ENCODE results near the gene LTK.

DNA sequence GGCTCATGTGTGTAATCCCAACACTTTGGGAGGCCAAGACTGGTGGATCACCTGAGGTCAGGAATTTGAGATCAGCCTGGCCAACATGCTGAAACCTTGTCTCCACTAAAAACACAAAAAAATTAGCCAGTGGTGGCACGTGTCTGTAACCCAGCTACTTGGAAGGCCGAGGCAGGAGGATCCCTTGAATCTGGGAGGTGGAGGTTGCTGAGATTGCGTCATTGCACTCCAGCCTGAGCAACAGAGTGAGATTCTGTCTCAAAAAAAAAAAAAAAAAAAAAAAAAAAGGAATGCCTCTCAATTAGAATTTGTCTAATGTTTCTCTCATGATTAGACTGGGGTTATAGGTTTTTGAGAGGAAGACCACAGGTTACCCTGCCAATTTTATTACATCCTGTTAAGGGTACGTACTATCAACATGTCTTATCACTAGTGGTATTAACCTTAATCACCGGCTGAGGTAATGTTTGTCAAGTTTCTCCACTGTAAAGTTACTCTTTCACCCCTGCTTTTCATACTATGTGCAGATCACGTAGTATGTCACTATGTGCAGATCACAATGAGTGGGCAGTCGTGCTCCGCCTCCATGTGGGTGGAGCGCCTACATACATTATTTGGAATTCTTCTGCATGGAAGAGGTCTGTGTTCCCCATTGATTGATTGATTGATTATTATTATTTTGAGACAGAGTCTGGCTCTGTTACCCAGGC, 36.6 kb upstream of the LTK start:
- TF ChIP-seq POLR2A (IDR thresholded peaks at IDR 0.05), result no peak
- TF ChIP-seq, protein P1, sequence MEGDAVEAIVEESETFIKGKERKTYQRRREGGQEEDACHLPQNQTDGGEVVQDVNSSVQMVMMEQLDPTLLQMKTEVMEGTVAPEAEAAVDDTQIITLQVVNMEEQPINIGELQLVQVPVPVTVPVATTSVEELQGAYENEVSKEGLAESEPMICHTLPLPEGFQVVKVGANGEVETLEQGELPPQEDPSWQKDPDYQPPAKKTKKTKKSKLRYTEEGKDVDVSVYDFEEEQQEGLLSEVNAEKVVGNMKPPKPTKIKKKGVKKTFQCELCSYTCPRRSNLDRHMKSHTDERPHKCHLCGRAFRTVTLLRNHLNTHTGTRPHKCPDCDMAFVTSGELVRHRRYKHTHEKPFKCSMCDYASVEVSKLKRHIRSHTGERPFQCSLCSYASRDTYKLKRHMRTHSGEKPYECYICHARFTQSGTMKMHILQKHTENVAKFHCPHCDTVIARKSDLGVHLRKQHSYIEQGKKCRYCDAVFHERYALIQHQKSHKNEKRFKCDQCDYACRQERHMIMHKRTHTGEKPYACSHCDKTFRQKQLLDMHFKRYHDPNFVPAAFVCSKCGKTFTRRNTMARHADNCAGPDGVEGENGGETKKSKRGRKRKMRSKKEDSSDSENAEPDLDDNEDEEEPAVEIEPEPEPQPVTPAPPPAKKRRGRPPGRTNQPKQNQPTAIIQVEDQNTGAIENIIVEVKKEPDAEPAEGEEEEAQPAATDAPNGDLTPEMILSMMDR (IDR thresholded peaks at IDR 0.05), result no peak
